Rectal smooth muscle tissue (tissue), 1 donor: Measurements from ENCODE around the gene KAT6B.

Experiments
- H3K27ac ChIP-seq: one replicate; pipeline ENCODE4 v1.7.0; 2013; ENCODE audit warnings: low read depth, low read length, inconsistent platforms
- H3K27me3 ChIP-seq: one replicate; pipeline ENCODE4 v1.7.0; 2013; ENCODE audit warnings: low read length; ENCODE audit not compliant: control insufficient read depth, insufficient read depth
- H3K36me3 ChIP-seq: one replicate; pipeline ENCODE4 v1.7.0; 2013; ENCODE audit warnings: low read length; ENCODE audit not compliant: control insufficient read depth, insufficient read depth
- H3K4me1 ChIP-seq: one replicate; pipeline ENCODE4 v1.7.0; 2013; ENCODE audit warnings: low read length; ENCODE audit not compliant: control insufficient read depth, insufficient read depth
- H3K4me3 ChIP-seq: one replicate; pipeline ENCODE4 v1.7.0; 2013; ENCODE audit warnings: low read length
- H3K9ac ChIP-seq: one replicate; pipeline ENCODE4 v1.7.0; 2013; ENCODE audit warnings: low read length

Gene KAT6B

DNA sequence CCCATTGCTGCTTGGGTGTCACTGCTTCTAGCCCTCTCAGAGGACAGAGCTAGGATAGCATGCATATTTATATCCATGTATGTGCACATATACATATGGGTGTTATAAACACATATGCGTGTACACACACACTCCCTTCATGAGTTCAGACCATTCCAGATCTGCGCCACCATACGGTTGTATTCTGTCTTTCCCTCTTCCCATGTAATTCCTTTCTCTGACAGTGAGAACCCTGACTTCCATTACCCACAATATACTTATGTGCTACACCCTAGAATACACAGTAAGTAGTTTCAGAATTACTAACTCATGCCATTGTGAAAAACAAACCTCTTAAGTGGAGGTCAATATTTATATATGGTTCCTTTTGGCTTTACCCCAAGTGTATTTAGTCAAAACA, 168.5 kb downstream of the KAT6B start:
- Histone ChIP-seq H3K27ac (no peak overlapping the region), H3K36me3 (peaks cover 9% of the 10 kb centered on the region), H3K4me1 (no peaks in the 10 kb centered on the region), H3K4me3 (no peak overlapping the region), H3K9ac (no peak overlapping the region), H3K27me3 (no peaks in the 10 kb centered on the region)

- no peak overlapping the region for H3K27ac ChIP-seq
These were observed 169.4 kb downstream of the KAT6B start for GRCh38 chr10:74995806-74996205.

GRCh38 chr10:74997163-74997562, 170.8 kb downstream of the KAT6B start:
- Histone ChIP-seq H3K9ac (no peak overlapping the region), H3K27me3 (no peaks in the 10 kb centered on the region), H3K36me3 (peaks cover 7% of the 10 kb centered on the region), H3K27ac (no peak overlapping the region), H3K4me3 (no peak overlapping the region), H3K4me1 (no peaks in the 10 kb centered on the region)

More at GRCh38 chr10:74995806-74996205, 169.4 kb downstream of the KAT6B start:
- Histone ChIP-seq H3K9ac (no peak overlapping the region), H3K4me3 (no peak overlapping the region), H3K36me3 (peaks cover 9% of the 10 kb centered on the region), H3K27me3 (no peaks in the 10 kb centered on the region), H3K4me1 (no peaks in the 10 kb centered on the region)

DNA sequence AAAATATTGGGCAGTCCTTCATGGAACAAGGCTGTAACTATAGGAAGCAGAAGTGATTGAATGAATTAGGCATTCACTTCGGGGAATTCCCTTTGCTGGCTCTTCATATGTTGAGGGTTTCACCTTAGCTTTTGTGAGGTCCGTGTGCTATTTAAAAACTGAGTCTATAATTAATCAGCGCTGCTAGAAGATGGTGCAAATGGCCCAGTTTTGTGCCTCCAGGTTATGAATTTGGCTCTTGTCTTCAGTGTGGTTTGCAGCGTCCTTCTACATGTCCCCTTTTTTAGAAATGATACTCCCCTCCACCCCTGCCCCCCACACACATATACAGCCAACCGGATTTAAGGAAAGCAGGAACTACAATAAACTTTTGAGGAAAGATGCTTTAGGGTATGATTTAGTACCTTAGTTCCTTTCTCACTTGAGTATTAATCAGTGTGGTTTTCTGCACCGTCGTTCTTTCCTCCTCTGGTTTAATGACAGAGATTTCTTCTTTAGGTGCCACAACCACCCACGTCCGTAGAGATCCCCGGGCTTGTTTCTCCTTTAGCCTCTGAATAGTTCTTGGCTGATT, 174.4 kb downstream of the KAT6B start:
- no peak overlapping the region for H3K4me3 ChIP-seq
- H3K9ac ChIP-seq: no peak overlapping the region
- H3K36me3 ChIP-seq: peaks cover 6% of the 10 kb centered on the region
- no peaks in the 10 kb centered on the region for H3K27me3 ChIP-seq
- no peak overlapping the region for H3K27ac ChIP-seq
- H3K4me1 ChIP-seq: no peaks in the 10 kb centered on the region

GRCh38 chr10:75001715-75002350, 175.4 kb downstream of the KAT6B start:
- H3K27ac ChIP-seq: no peak overlapping the region

GRCh38 chr10:75002351-75002725, 175.9 kb downstream of the KAT6B start:
- Histone ChIP-seq H3K9ac (no peak overlapping the region), H3K27ac (no peak overlapping the region), H3K27me3 (no peaks in the 10 kb centered on the region), H3K36me3 (peaks cover 2% of the 10 kb centered on the region), H3K4me1 (no peaks in the 10 kb centered on the region), H3K4me3 (no peak overlapping the region)

More at GRCh38 chr10:75001715-75002350, 175.4 kb downstream of the KAT6B start:
- Histone ChIP-seq H3K4me3 (no peak overlapping the region), H3K27me3 (no peaks in the 10 kb centered on the region), H3K4me1 (no peaks in the 10 kb centered on the region), H3K9ac (no peak overlapping the region), H3K36me3 (peaks cover 2% of the 10 kb centered on the region)

DNA sequence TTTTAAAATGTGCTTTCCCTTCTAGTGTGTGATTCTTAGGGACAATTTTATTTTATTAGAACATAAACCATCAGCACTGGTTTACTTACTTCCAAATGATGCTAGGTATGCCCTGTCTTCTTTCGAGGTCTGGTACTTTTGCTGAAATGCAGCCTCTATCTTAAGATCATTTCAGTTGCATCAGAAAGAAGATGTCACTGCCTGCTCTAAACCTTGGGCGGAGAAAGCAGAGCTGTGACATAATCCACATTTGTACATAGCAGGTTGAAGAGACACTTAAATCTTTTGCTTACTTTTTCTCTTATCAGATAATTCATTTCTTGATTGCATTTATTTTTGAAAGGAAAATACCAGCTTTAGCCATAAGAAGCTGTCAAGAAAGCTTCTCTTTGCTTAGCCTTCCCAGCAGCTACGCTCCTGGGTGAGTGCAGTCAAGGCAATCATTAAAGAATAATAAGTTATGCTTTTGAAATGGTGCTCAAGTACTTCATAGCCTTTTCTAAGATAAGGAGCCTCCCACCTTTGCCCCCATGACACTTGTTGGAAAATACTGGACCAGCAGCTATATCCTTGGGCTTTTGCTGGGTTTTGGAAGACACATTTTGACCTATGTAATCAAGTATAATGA, 176.7 kb downstream of the KAT6B start:
- Histone ChIP-seq H3K4me3 (no peak overlapping the region), H3K27me3 (no peaks in the 10 kb centered on the region), H3K27ac (no peak overlapping the region), H3K9ac (no peak overlapping the region), H3K36me3 (peaks cover 2% of the 10 kb centered on the region), H3K4me1 (no peaks in the 10 kb centered on the region)

- H3K27me3 ChIP-seq: no peaks in the 10 kb centered on the region
- no peak overlapping the region for H3K27ac ChIP-seq
- H3K36me3 ChIP-seq: peaks cover 2% of the 10 kb centered on the region
- no peak overlapping the region for H3K4me3 ChIP-seq
- H3K9ac ChIP-seq: no peak overlapping the region
- H3K4me1 ChIP-seq: no peaks in the 10 kb centered on the region
These were observed 177.5 kb downstream of the KAT6B start for GRCh38 chr10:75003891-75004290.

DNA sequence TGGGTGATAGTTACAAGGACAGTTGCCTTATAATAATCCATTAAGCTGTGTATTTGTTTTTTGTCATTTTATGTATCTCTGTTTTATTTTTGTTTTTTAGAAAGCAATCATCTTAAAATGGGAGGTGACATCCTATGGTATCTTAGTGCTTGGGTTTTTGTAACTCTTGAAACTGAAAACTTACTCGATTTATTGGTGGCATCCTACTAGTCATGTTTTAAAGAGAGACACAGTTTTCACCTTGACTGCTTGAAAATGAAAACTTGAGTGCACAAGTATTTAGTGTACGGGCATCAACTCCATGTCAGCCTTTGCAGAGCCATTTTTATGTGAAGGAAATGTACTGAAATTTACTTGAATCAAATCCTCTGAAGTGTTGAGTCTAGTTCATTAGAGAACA, 181.2 kb downstream of the KAT6B start:
- Histone ChIP-seq H3K4me3 (no peak overlapping the region), H3K36me3 (peaks cover 2% of the 10 kb centered on the region), H3K9ac (no peak overlapping the region), H3K27ac (no peak overlapping the region), H3K27me3 (no peaks in the 10 kb centered on the region), H3K4me1 (no peaks in the 10 kb centered on the region)

GRCh38 chr10:75008952-75009351, 182.6 kb downstream of the KAT6B start:
- Histone ChIP-seq H3K4me1 (peaks cover 3% of the 10 kb centered on the region), H3K4me3 (no peak overlapping the region), H3K27ac (no peak overlapping the region), H3K27me3 (no peaks in the 10 kb centered on the region), H3K9ac (no peak overlapping the region), H3K36me3 (peaks cover 4% of the 10 kb centered on the region)

GRCh38 chr10:75009426-75009825, 183.0 kb downstream of the KAT6B start:
- H3K36me3 ChIP-seq: peaks cover 4% of the 10 kb centered on the region
- H3K4me3 ChIP-seq: no peak overlapping the region
- H3K4me1 ChIP-seq: peaks cover 3% of the 10 kb centered on the region
- no peak overlapping the region for H3K9ac ChIP-seq
- H3K27me3 ChIP-seq: no peaks in the 10 kb centered on the region
- H3K27ac ChIP-seq: no peak overlapping the region

GRCh38 chr10:75010373-75010772, 184.0 kb downstream of the KAT6B start:
- Histone ChIP-seq H3K27me3 (no peaks in the 10 kb centered on the region), H3K36me3 (peaks cover 4% of the 10 kb centered on the region), H3K9ac (no peak overlapping the region), H3K4me3 (no peak overlapping the region), H3K4me1 (peaks cover 3% of the 10 kb centered on the region), H3K27ac (no peak overlapping the region)

- Histone ChIP-seq H3K9ac (no peak overlapping the region), H3K36me3 (peaks cover 4% of the 10 kb centered on the region), H3K4me1 (peaks cover 3% of the 10 kb centered on the region), H3K27me3 (no peaks in the 10 kb centered on the region), H3K4me3 (no peak overlapping the region), H3K27ac (no peak overlapping the region)
These were observed 184.8 kb downstream of the KAT6B start for GRCh38 chr10:75011221-75011620.
